K562 (cell line): ENCODE data around the gene ADAM10.

ENCODE experiments used
- CBFB ChIP-seq: sonication (generic); formaldehyde crosslinking; IDR thresholded peaks from 2 replicates; pipeline ENCODE4 v1.4.0; 2020; ENCODE audit warnings: mild to moderate bottlenecking, missing genetic modification reagents
- CSDE1 ChIP-seq, 2 experiments: fragments of 450-650 bp; IDR thresholded peaks; 2 replicates each; pipeline ENCODE4 v1.6.1; 2016; ENCODE audit warnings: mild to moderate bottlenecking in 1 of 2
- HDAC2 ChIP-seq: fragments of 450-650 bp; IDR thresholded peaks from 2 replicates; pipeline ENCODE4 v1.6.1; 2016; ENCODE audit warnings: mild to moderate bottlenecking
- PHF20 ChIP-seq: fragments of 450-650 bp; IDR thresholded peaks from 2 replicates; pipeline ENCODE4 v1.6.1; 2018; ENCODE audit not compliant: partially characterized antibody
- RFX7 ChIP-seq: fragments of 250-450 bp; sonication (Bioruptor Pico); IDR thresholded peaks from 2 replicates; pipeline ENCODE4 v1.5.1; 2021; ENCODE audit warnings: mild to moderate bottlenecking
- SP1 ChIP-seq: sonication (generic); formaldehyde crosslinking; IDR thresholded peaks from 2 replicates; pipeline ENCODE4 v1.8.1; 2022; ENCODE audit warnings: mild to moderate bottlenecking, missing genetic modification reagents

DNA sequence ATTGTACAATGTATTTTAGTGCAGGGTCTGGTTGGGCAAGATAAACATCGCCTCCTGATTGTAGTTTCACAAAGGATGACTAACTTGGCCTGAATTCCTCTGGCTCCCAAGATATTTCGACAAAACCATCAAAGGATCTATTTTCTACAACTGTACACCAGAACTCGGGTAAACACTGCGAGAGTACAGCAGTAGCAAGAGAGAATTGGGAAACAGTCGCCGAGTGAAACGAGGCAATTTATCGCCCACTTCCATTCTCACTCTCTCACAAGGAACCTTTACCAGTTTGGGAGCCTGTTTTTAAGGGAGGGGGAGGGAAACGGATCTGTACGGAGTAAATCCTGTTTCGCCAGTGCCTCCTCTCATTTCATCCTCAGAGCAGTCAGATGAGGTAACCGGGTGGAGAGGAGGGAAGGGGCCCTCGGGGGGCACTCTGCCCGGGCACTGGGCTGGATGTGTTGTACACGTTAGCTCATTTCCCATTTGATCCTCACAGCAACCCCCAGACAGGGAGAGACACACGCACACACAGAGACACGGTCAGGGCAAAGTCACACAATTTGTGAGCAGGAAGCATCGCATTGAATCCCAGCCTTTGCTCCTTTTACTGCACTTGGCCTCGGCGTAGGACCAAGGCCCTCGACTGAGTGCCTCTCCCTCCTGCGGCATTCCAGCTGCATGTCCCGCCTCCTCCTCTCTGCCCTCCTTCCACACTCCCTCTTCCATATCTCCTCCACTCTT is 197.6 kb downstream of the ADAM10 start:
- no peak for TF ChIP-seq CSDE1 (IDR thresholded peaks at IDR 0.05)
- TF ChIP-seq PHF20, result no peak
- no peak for TF ChIP-seq SP1 (CRISPR knock-in tag)
- TF ChIP-seq CBFB (CRISPR knock-in tag), result no peak
- peak; percentile 15; the same call in 1 of the 2 replicates for TF ChIP-seq HDAC2
- TF ChIP-seq RFX7, result no peak
